ENCODE measurements around the gene BCAS1. TPM values are rescaled to one million over a fixed set of nuclear protein-coding genes. Genes with fewer than 3 reads are reported as not detected.

The BCAS1 gene
- total RNA-seq, 2 donors from 2014 or later = 0.10 to 0.11 TPM

DNA sequence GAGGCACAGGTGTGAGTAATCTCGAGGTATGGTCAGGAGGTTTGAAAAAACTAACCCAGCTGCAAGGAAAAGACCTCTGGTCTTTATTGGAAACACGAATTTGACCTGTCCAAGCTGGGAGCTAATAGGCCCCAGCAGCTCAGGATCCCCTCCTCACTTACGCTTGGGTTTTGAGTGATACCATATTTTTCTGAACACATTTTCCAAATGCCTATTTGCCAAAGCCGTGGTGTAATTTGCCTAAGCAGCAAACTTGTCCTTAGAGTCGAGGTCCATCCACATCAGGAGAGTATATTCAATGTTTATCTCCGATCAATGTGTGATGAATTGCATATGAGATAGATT, 128.0 kb downstream of the BCAS1 start:
- Mint-ChIP-seq H3K4me3 (no peak overlapping the region), H3K27ac (no peak overlapping the region), H3K4me1 (ENCODE audit: low read depth in 2 of 2) (peaks cover 30 to 34% of the 10 kb centered on the region in 2 donors), H3K27me3 (peaks cover 0 to 2% of the 10 kb centered on the region in 2 donors), H3K36me3 (no peaks in the 10 kb centered on the region), H3K9me3 (no peaks in the 10 kb centered on the region)
- ATAC-seq = no peak
- DNase-seq (ENCODE audit: low spot score) = no peak

DNA sequence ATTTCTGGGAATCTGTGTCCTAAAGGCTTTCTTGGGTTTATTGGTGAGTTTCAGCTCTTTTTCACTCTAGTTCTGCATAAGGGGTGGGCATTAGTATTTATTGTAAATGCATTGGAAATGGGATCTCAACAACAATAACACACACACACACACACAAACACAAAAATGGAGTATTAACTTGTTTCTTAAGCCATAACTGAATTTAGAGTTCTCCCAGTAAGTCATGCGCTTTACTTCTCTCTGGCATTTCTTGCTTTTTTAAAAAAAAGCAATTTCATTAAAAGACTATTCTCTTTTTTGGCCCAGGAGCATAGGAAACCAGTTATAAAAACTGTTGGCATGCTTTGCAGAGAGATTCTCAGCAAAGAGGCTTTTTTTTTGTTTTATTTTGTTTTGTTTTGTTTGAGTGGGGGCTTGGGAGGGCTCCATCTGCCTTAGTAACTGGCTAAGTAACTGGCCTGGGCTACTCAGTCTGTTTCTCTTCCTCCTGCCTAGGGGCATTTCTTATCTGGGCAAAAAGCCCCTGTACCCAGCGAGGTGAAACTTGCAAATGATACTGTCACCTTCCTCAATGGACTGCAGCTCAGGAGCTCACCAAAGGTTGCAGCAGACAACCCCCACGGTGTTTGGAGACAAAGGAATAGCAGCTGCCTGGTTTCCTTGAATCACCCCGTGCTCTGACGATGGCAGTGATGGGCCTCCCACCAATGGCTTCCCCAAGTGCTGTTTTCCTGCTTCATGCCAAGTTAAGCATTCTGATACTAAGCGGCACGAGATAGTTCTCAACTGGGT, 128.5 kb downstream of the BCAS1 start:
- peaks cover 30 to 34% of the 10 kb centered on the region in 2 donors for H3K4me1 Mint-ChIP-seq (ENCODE audit: low read depth in 2 of 2)

DNA sequence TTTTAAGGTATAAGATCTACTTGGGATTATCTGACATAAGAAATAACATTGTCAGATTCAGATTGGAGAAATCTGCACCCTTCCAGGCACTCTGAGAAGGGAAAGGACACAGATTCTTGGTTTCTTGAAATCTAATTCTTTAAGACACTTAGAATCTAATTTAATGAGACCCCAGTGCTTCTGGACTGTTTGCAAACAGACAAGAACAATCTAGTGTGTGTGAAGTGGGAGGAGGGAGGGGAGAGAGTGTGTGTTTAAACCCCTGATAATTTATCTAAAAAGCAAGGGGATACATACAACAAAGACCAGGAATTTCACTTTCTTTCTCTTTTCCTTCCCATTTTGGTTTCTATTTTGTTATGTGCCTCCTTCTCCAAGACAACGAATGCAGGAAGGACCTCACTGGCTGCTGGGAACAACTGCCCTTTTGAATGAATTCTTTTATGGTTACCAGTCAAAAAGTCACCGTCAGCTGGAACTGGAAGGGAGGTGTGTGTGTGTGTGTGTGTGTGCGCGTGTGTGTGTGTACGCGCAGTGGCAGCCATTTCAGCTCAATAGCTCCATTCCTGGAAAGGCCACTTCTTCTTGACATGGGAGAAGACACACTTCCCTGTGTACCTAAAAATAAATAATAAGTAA, 129.4 kb downstream of the BCAS1 start:
- H3K36me3 Mint-ChIP-seq = no peaks in the 10 kb centered on the region
- H3K4me1 Mint-ChIP-seq (ENCODE audit: low read depth in 2 of 2) = peaks cover 30 to 34% of the 10 kb centered on the region in 2 donors
- no peak overlapping the region for H3K27ac Mint-ChIP-seq
- ATAC-seq = no peak
- H3K4me3 Mint-ChIP-seq = no peak overlapping the region
- H3K27me3 Mint-ChIP-seq = peaks cover 0 to 2% of the 10 kb centered on the region in 2 donors
- no peaks in the 10 kb centered on the region for H3K9me3 Mint-ChIP-seq
- no peak for DNase-seq (ENCODE audit: low spot score)

More for the DNA sequence above, 128.5 kb downstream of the BCAS1 start:
- Mint-ChIP-seq H3K4me3 (no peak overlapping the region), H3K36me3 (no peaks in the 10 kb centered on the region), H3K27ac (no peak overlapping the region), H3K9me3 (no peaks in the 10 kb centered on the region), H3K27me3 (peaks cover 0 to 2% of the 10 kb centered on the region in 2 donors)
- ATAC-seq = no peak
- no peak for DNase-seq (ENCODE audit: low spot score)

DNA sequence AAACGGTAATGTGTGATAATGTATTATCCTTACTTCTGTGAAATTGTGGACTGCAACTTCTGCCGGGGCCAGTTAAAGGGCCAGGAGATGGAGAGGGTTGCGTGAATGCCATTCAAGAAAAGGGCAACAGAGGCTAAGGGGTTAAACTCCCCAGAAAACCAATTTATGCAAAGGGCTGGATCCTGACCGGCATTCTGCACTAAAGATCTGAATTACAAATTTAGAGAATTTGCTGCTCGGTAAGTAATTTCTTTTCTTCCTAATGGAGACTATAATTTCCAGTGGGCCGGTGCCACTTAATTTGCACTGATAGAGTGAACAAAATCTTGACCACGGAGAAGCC, 130.1 kb downstream of the BCAS1 start:
- peaks cover 35 to 41% of the 10 kb centered on the region in 2 donors for H3K4me1 Mint-ChIP-seq (ENCODE audit: low read depth in 2 of 2)
- ATAC-seq (no peak), DNase-seq (ENCODE audit: low spot score) (no peak)
- H3K27ac Mint-ChIP-seq = peak overlapping the region in 1 of 2 donors; percentile 72
- no peak overlapping the region for H3K4me3 Mint-ChIP-seq
- H3K27me3 Mint-ChIP-seq = peaks cover 0 to 2% of the 10 kb centered on the region in 2 donors
- H3K36me3 Mint-ChIP-seq = no peaks in the 10 kb centered on the region
- H3K9me3 Mint-ChIP-seq = no peaks in the 10 kb centered on the region

DNA sequence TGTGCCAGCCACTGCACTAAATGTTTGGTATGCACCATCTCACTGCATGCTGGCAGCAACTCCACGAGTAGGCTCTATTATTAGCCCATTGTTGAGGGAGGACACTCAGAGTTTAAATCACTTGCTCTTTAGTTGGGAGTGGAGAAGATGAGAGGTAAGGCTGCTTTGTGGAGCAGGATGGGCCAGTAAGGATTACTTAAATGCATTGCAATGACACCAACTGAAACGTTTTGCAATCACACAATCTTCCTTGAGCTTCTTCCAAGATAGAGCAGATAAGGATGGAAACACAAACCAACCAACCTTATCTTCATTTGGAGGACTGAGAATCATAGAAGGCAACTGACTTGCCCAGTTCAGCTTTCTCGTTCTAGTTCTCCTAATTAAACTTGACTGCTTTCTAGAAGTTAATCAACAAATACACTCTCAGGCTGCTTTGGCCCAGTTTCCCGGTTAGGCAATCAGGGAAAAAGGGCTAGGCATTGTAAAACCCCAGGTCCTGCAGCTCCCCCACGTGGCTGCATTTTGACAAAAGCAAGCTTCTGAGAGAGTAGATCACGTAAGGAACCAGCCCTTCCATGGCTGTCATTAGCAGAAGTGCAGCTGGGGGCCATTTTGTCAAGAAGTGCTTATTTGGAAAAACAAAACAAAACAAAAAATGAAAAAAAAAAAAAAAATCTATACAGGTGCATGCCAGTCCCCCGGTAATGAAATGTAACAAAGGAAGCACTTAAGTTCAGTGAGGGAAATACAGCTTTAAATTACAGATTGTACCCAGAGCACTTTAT, 130.6 kb downstream of the BCAS1 start:
- H3K27ac Mint-ChIP-seq = peak overlapping the region in 1 of 2 donors; percentile 72
- peaks cover 41 to 47% of the 10 kb centered on the region in 2 donors for H3K4me1 Mint-ChIP-seq (ENCODE audit: low read depth in 2 of 2)
- H3K36me3 Mint-ChIP-seq = no peaks in the 10 kb centered on the region

DNA sequence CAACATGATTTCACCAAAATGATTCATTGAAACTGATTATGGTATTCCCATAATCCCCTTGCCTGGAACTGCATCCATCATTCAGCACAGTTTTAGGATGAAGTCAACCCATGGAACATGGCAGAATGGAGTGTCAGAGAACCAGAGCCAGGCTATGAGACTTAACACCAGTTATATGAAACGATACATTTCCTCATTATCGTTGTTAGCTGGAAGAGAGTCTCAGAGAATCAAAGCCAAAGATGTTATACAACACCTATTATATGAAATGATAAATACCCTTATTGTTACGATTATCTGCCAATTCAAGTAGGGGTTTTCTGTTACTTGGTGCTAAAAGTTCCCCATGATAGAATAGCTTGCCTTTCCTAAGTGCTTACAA, 131.2 kb downstream of the BCAS1 start:
- Mint-ChIP-seq H3K27me3 (no peaks in the 10 kb centered on the region), H3K36me3 (no peaks in the 10 kb centered on the region), H3K4me1 (ENCODE audit: low read depth in 2 of 2) (peaks cover 42 to 51% of the 10 kb centered on the region in 2 donors), H3K9me3 (no peaks in the 10 kb centered on the region), H3K27ac (peak overlapping the region in 1 of 2 donors; percentile 72), H3K4me3 (no peak overlapping the region)
- ATAC-seq (no peak), DNase-seq (ENCODE audit: low spot score) (no peak)

More for the DNA sequence above, 130.6 kb downstream of the BCAS1 start:
- peaks cover 0 to 2% of the 10 kb centered on the region in 2 donors for H3K27me3 Mint-ChIP-seq
- no peaks in the 10 kb centered on the region for H3K9me3 Mint-ChIP-seq
- no peak overlapping the region for H3K4me3 Mint-ChIP-seq
- DNase-seq (ENCODE audit: low spot score) (peak; percentile 84), ATAC-seq (peak; percentile 70 to 80)

DNA sequence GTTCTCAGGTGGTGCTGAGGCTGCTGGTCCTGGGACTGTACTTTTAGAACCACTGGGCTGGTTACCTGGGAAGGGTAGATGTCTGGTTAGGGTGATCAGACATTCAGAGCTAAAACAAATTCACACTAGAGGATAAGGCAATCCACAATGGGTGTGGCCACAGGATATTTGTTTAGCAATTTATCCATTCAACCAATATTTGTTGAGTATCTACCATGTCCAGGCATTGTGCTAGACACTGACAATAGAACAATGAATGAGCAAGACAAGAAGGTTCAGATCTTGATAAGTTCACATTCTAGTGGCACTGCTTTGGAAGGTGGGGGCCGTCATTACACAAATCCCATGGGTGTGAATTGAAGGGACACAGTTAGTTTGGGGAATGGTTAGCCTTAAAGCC, 131.7 kb downstream of the BCAS1 start:
- Mint-ChIP-seq H3K27ac (peak overlapping the region in 1 of 2 donors; percentile 44), H3K36me3 (no peaks in the 10 kb centered on the region), H3K9me3 (no peaks in the 10 kb centered on the region), H3K27me3 (no peaks in the 10 kb centered on the region), H3K4me3 (no peak overlapping the region), H3K4me1 (ENCODE audit: low read depth in 2 of 2) (peaks cover 42 to 51% of the 10 kb centered on the region in 2 donors)
- no peak for DNase-seq (ENCODE audit: low spot score)
- no peak for ATAC-seq

DNA sequence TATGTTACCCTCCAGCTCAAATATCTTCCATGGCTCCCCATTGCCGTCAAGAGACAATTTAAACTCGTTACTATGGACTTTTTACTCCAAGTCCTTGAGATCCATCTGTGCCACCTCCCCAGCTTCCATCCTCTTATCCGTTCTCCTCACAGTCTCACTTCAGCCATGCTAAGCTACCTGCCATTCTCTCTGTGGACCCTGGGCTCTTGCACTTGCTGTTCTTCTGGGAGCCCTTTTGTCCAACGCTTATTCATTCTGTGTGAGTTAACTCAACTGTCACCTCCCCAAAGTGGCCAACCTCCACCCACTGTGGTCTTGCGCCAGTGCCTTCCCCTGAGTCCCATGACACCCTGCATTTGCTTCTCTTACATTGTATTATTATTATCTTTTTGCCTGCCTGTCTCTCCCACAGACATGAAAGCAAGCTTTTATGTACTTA, 132.4 kb downstream of the BCAS1 start:
- DNase-seq (ENCODE audit: low spot score) (no peak), ATAC-seq (peak in 1 of 2 donors; percentile 68)
- peaks cover 47 to 52% of the 10 kb centered on the region in 2 donors for H3K4me1 Mint-ChIP-seq (ENCODE audit: low read depth in 2 of 2)
- no peaks in the 10 kb centered on the region for H3K9me3 Mint-ChIP-seq
- H3K36me3 Mint-ChIP-seq = no peaks in the 10 kb centered on the region
- peak overlapping the region; percentile 47 for H3K4me3 Mint-ChIP-seq
- peak overlapping the region; percentile 44 to 61 for H3K27ac Mint-ChIP-seq
- no peaks in the 10 kb centered on the region for H3K27me3 Mint-ChIP-seq

DNA sequence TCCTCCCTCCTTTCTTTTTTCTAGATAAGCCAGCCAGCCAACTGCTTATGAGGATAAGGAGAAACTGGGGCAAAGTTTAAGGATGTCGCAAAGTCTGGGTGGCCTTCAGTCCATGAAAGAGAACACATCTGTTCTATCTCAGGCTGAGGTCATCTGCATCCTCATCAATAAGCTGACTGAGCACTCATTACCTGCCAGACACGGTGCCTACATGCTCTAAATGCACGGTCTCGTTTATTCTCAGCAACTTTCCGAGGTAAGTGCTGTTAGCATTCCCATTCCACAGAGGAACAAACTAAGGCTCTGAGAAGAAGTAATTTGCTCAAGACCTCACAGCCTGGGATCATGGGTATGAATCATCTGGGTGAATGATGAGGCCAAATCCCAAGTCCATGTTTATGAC, 133.1 kb downstream of the BCAS1 start:
- no peak for ATAC-seq

DNA sequence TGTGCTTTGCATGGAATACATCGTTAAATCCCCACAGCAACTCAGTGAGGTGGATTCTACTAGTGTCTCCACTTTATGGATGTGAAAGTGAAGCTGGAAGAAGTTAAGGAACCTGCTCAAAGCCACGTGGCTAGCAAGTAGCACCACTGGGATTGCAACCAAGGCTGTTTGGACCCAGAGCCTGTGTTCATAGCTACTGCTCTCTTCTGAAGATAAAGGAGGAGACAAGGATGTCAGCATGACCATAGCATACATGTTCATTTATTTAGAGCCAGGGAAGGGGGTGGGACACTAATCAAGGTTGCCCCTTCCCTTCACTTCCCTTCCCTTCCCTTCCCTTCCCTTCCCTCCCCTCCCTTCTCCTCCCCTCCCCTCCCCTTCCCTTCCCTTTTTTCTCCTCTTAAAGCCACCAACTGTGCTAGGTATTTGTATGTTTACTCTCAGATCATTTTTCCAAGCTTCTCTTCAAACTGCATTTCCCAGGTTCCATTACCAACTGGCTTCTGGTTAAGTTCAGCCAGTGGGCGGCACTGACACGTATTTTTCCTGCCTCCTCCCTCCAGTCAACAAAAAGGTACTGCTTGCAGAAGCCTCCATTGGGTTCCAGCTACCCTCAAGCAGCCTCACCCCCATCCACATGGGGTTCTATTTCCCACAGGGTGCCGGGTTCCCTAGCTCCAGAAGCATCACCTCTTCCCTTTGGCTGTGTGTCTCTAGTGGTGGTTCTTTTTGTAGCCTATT, 134.9 kb downstream of the BCAS1 start:
- ATAC-seq (no peak), DNase-seq (ENCODE audit: low spot score) (no peak)
- Mint-ChIP-seq H3K4me1 (ENCODE audit: low read depth in 2 of 2) (peaks cover 52 to 63% of the 10 kb centered on the region in 2 donors), H3K36me3 (no peaks in the 10 kb centered on the region), H3K27ac (peak overlapping the region; percentile 87 to 98), H3K4me3 (peak overlapping the region; percentile 80), H3K9me3 (no peaks in the 10 kb centered on the region), H3K27me3 (no peaks in the 10 kb centered on the region)

More for the DNA sequence above, 133.1 kb downstream of the BCAS1 start:
- Mint-ChIP-seq H3K9me3 (no peaks in the 10 kb centered on the region), H3K36me3 (no peaks in the 10 kb centered on the region), H3K4me3 (no peak overlapping the region), H3K27me3 (no peaks in the 10 kb centered on the region), H3K27ac (peak overlapping the region in 1 of 2 donors; percentile 61), H3K4me1 (ENCODE audit: low read depth in 2 of 2) (peaks cover 47 to 52% of the 10 kb centered on the region in 2 donors)
- DNase-seq (ENCODE audit: low spot score) = no peak

DNA sequence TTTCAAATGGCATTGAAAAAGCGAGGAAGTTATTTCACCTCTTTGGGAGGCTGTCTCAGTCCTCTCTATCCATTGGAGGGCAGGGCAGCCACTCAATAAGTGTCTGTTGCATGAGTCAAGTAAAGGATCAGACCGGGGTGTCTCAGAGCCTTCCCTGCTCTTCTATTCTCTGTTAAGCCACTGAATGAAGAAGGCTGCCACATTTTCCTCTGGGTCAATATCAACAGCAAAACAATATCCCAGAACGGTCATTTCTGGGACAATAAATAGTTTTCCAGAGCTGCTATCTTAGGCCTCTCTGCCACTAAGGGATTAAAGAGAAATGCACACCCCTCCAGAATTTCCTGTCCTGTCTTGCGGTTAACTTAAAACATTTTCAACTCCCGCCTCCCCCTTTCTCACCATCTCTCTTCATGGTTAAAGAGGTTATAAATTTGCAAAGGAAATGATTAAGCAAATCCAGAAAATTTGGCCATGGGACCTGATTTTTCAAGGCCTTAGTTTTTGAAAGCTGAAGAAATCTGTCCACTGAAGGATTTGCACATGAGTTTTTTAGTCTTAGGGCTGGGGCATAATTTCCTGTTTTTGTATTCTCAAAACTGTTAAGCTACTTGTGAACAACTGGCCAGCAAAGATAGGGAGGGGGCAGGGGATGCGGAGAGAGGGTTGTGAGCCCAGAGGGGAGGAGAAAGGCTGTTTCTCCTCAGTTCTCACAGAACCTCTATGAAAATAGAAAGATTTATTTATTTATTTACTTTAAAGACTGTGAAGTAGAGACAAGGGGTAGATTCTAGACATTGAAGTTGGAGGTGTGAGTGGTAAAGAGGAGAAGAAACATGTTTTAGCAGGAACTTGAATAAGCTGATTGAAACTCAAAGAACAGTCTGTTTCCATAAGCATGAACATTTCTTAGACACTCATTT, 135.7 kb downstream of the BCAS1 start:
- DNase-seq (ENCODE audit: low spot score) (peak; percentile 72), ATAC-seq (peak; percentile 75 to 84)
- Mint-ChIP-seq H3K27me3 (no peaks in the 10 kb centered on the region), H3K9me3 (no peaks in the 10 kb centered on the region), H3K36me3 (no peaks in the 10 kb centered on the region), H3K27ac (peak overlapping the region; percentile 87 to 98), H3K4me3 (peak overlapping the region; percentile 80), H3K4me1 (ENCODE audit: low read depth in 2 of 2) (peaks cover 51 to 61% of the 10 kb centered on the region in 2 donors)

DNA sequence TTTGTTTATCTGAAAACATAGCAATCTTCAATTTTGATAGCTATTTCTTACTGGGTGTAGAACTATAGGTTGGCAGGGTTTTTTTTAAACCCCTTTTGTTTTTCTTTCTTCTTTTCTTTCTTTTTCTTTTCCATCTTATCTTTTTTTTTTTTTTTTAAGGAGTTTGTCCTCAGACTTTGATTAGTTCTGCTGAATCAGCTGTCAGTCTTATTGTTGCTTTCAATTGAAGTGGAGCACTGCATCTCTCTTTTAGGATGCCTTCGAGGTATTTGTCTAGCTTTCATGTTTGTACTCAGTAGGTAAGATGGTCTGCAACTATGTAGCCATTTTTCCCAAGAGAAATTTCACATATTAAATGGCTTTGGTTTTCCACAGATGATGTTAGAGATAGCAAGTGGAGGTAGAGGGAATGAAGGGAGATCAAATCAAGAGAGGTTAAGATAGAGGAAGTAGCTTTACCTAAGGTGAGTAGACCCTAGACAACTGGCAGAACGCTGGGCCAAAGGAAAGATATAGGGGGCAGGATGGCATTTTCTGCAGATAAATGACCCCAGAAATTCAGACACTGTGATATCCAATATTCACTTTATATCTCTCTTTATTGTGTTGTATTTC, 137.1 kb downstream of the BCAS1 start:
- DNase-seq (ENCODE audit: low spot score) (no peak), ATAC-seq (no peak)
- no peaks in the 10 kb centered on the region for H3K36me3 Mint-ChIP-seq
- H3K27ac Mint-ChIP-seq = peak overlapping the region; percentile 87 to 98
- peaks cover 45 to 53% of the 10 kb centered on the region in 2 donors for H3K4me1 Mint-ChIP-seq (ENCODE audit: low read depth in 2 of 2)
- no peaks in the 10 kb centered on the region for H3K27me3 Mint-ChIP-seq
- no peaks in the 10 kb centered on the region for H3K9me3 Mint-ChIP-seq
- H3K4me3 Mint-ChIP-seq = no peak overlapping the region

All from natural killer cell treated with Interleukin-12 subunit alpha and Interleukin-12 subunit beta and Interleukin-15 and Interleukin-18, amount 100 ng/mL, for 72 hours (primary cell).